Heart right ventricle (tissue), 16 donors: ENCODE data around the gene HMG20A. TPM values are rescaled to one million over a fixed set of nuclear protein-coding genes. Genes with fewer than 3 reads are reported as not detected.

Experiments used
- ATAC-seq, 8 donors: fragments of 200-7000 bp; cut with Tn5 transposase; one replicate each; pipeline ENCODE4 v1.9.1; 2020; ENCODE audit warnings: mild to moderate bottlenecking in 8 of 8, moderate library complexity in 8 of 8, moderate number of reproducible peaks in 1 of 8
- DNase-seq, 2 donors: peaks; one replicate each; pipeline ENCODE4 v3.0.0-alpha.2; 2020
- H3K27ac ChIP-seq, 10 donors: fragments of 200-600 bp; sonication (generic) in 2 of 10; one replicate each; pipeline versions ENCODE4 v1.5.0 to v1.8.0; 2020 to 2022; ENCODE audit warnings: mild to moderate bottlenecking in 3 of 10
- H3K27me3 ChIP-seq, 7 donors: fragments of 200-600 bp; one replicate each; pipeline ENCODE4 v1.8.0; 2021 to 2022; ENCODE audit warnings: mild to moderate bottlenecking in 2 of 7
- H3K36me3 ChIP-seq, 9 donors: fragments of 200-600 bp; sonication (generic) in 1 of 9; one replicate each; pipeline versions ENCODE4 v1.5.0 to v1.8.0; 2020 to 2022; ENCODE audit warnings: mild to moderate bottlenecking in 2 of 9
- H3K4me1 ChIP-seq, 9 donors: fragments of 200-600 bp; sonication (generic) in 1 of 9; one replicate each; pipeline versions ENCODE4 v1.5.0 to v1.8.0; 2020 to 2022; ENCODE audit warnings: mild to moderate bottlenecking in 4 of 9
- H3K4me3 ChIP-seq, 10 donors: fragments of 200-600 bp; sonication (generic) in 2 of 10; one replicate each; pipeline versions ENCODE4 v1.5.0 to v1.8.0; 2020 to 2022; ENCODE audit warnings: mild to moderate bottlenecking in 7 of 10, moderate library complexity in 2 of 10
- H3K9me3 ChIP-seq, 11 donors: fragments of 200-600 bp in 10 of 11; sonication (generic) in 2 of 11; one replicate each; pipeline versions ENCODE4 v1.5.0 to v1.8.0; 2013 to 2022; ENCODE audit warnings: mild to moderate bottlenecking in 2 of 11, control low read depth in 1 of 11, moderate library complexity in 1 of 11
- WGBS, 2 donors: extraction: QIAGEN DNeasy Blood & Tissue Kit; methylation state at CpG; one replicate each; pipeline ENCODE4 v1.1.7; 2013; ENCODE audit warnings: inconsistent platforms in 1 of 2; 5-methylcytosine and 5-hydroxymethylcytosine counted together
- intact Hi-C, 10 donors: fragments of 100-400 bp; cut with DNase I; formaldehyde crosslinking; loops; one replicate each; pipeline versions ENCODE4 v1.11.1 to v1.14.2; 2022
- polyA plus RNA-seq, 2 donors: library from polyadenylated mRNA; stranded (reverse); fragments of 200-250 nt; gene quantifications; one replicate each; pipeline ENCODE4 v1.2.3, GENCODE V29; 2013
- total RNA-seq, 10 donors: library from RNA; stranded (reverse); fragmentation: NEBNext Ultra II Directional in 3 of 10; extraction: Animal tissue kit (Norgen Biotek cat#: 25700) in 3 of 10; gene quantifications; one replicate each; pipeline versions ENCODE4 v1.2.1 to v1.2.4, GENCODE V29; 2021 to 2023
- TF ChIP-seq, protein P1 (sequence below), 9 donors: fragments of 200-600 bp; sonication (generic) in 2 of 9; IDR thresholded peaks; one replicate each; pipeline versions ENCODE4 v1.5.0 to v1.8.0; 2021 to 2022; ENCODE audit warnings: antibody characterized with exemption in 9 of 9, mild to moderate bottlenecking in 5 of 9, moderate library complexity in 1 of 9
- donor health status: Arrhythmogenic right ventricular cardiomyopathy.
- donor health status: ischemic (EF 13 %, LVEDD 7.1; RV severe dilation, severe dysfunction).
- donor health status: healthy with polysubstance abuse.
- donor health status: DM: no; HTN: yes; CAD: no.
- donor health status: DM: no; HTN: no; CAD: no.
- donor health status: ischemic (EF 25% LVEDD 6.9; RV normal size, moderate dysfunction).
- donor health status: ischemic (EF 25% LVEDD 5.7; RV mildly dilated, moderate dysfunction).
- donor health status: healthy.
- donor health status: DM: yes; HTN: yes; CAD: no.
- donor health status: Ischemic cardiomyopathy.
- donor health status: ischemic (EF 35%, LVEDD 5.7; RV mildly dilated, moderate dysfunction).
- donor health status: nonischemic (EF 11% LVEDD 7.7; RV severe dilation, severe dysfunction).
- donor health status: DM: yes; HTN: yes; CAD: no.
- donor health status: PGD.
- donor health status: ischemic (EF 29% LVEDD 5.4; RV normal size, mild dysfunction).
- donor health status: nonischemic (EF 23%, LVEDD 6.1; RV moderate dilation, normal function).

The HMG20A gene
- total and polyA plus RNA-seq, 12 donors, result 9.9 to 60.2 (median 37.5) TPM

DNA sequence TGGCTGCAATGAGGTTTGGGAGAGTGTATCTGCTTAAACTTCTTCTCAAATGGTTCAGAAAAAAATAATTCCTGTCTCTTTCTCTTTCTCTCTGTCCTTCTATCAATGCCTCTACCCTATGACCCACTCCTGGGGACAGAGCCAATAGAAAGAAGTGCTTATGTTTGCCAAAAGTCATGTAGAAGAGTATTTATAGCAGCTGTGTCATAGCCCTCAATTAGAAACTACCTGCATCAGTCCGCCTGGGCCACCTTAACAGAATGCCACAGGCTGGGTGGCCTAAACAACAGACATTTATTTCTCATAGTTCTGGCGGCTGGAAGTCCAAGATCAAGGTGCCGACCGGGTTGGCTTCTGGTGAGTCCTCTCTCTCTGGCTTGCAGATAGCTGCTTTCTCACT lies 92.5 kb downstream of the HMG20A start:
- ATAC-seq, result peak; percentile 35 to 88 (median 78)
- peak overlapping the region; percentile 42 to 87 (median 76) for H3K27ac ChIP-seq
- no peaks in the 10 kb centered on the region for H3K27me3 ChIP-seq
- 56 to 72% methylated on average over 4 of the region's 4 CpGs for WGBS, 2 donors
- DNase-seq, result peak in 1 of 2 donors; percentile 78
- TF ChIP-seq, protein P1, sequence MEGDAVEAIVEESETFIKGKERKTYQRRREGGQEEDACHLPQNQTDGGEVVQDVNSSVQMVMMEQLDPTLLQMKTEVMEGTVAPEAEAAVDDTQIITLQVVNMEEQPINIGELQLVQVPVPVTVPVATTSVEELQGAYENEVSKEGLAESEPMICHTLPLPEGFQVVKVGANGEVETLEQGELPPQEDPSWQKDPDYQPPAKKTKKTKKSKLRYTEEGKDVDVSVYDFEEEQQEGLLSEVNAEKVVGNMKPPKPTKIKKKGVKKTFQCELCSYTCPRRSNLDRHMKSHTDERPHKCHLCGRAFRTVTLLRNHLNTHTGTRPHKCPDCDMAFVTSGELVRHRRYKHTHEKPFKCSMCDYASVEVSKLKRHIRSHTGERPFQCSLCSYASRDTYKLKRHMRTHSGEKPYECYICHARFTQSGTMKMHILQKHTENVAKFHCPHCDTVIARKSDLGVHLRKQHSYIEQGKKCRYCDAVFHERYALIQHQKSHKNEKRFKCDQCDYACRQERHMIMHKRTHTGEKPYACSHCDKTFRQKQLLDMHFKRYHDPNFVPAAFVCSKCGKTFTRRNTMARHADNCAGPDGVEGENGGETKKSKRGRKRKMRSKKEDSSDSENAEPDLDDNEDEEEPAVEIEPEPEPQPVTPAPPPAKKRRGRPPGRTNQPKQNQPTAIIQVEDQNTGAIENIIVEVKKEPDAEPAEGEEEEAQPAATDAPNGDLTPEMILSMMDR (IDR thresholded peaks at IDR 0.05), result no peak
- H3K9me3 ChIP-seq, result no peaks in the 10 kb centered on the region
- peak overlapping the region in 7 of 10 donors; percentile 4 to 43 (median 29) for H3K4me3 ChIP-seq
- H3K36me3 ChIP-seq, result no peaks in the 10 kb centered on the region
- intact Hi-C loops, result no loop called here
- H3K4me1 ChIP-seq, result peaks cover 17 to 41% (median 33%) of the 10 kb centered on the region in 9 donors

DNA sequence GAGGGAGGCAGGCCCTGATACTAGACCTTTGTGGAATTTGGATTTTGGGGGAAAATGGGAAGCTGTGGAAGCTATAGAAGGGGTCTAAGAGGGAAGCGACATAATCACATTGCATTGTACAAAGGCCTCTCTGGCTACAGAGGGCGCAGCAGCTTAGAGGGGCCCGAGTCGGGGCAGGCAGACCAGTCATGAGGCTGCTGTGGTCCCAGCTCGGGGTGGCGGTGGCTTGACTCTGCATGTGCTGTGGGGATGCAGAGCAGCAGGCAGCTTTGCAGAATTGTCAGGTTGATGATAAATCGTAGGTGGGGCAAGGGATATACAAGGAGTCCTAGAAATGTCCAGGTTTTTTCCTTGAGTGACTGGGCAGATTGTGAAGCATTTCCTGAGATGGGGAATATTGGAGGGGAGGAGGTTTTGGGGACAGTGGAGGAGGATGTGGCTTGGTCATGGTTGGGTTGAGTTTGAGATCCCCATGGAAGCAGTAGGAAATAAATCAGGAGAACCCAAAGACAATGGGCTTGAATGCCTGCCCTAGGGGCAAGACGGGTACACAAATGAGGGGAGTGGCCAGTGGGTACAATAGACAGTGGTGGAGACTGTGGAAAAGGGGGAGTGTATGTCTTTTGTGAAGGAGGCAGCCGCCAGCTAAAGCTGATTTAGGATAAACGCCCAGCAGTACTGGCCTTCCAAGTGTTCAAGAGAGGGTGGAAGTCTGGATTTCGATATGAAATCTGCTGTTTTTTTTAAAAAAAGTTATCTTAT lies 94.1 kb downstream of the HMG20A start:
- Histone ChIP-seq H3K27ac (no peak overlapping the region), H3K9me3 (no peaks in the 10 kb centered on the region), H3K27me3 (no peaks in the 10 kb centered on the region), H3K36me3 (no peaks in the 10 kb centered on the region), H3K4me1 (peaks cover 7 to 25% (median 18%) of the 10 kb centered on the region in 9 donors), H3K4me3 (no peak overlapping the region)
- TF ChIP-seq, protein P1 (IDR thresholded peaks at IDR 0.05), result no peak
- 89 to 93% methylated on average over 11 of the region's 11 CpGs for WGBS, 2 donors
- intact Hi-C loops, result no loop called here
- DNase-seq (no peak), ATAC-seq (no peak)

DNA sequence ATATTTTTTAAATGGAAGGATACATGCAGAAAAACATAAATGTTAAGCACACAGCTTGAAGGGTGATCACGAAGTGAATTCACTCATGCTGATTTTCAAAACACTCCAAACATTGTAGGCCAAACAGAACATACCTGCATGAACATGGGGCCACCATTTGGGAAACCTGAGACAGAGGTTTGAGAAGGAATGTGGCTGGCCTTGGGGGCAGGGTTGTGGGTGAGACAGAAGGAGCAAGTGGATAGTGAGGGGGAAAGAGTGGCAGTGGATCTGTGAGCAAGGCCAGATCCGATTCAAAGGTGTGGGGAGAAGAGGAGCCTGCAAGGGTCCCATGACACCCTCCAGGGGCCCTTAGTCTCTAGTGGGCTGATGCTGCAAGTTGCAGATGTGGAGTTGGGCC lies 94.9 kb downstream of the HMG20A start:
- Histone ChIP-seq H3K4me1 (peaks cover under 1 to 18% (median 10%) of the 10 kb centered on the region in 9 donors), H3K27ac (no peak overlapping the region), H3K9me3 (no peaks in the 10 kb centered on the region), H3K27me3 (no peaks in the 10 kb centered on the region), H3K36me3 (no peaks in the 10 kb centered on the region), H3K4me3 (no peak overlapping the region)
- DNase-seq, result no peak
- intact Hi-C loops, result no loop called here
- 96 to 100% methylated on average over 2 of the region's 2 CpGs for WGBS, 2 donors
- no peak for ATAC-seq
- TF ChIP-seq, protein P1 (IDR thresholded peaks at IDR 0.05), result no peak

DNA sequence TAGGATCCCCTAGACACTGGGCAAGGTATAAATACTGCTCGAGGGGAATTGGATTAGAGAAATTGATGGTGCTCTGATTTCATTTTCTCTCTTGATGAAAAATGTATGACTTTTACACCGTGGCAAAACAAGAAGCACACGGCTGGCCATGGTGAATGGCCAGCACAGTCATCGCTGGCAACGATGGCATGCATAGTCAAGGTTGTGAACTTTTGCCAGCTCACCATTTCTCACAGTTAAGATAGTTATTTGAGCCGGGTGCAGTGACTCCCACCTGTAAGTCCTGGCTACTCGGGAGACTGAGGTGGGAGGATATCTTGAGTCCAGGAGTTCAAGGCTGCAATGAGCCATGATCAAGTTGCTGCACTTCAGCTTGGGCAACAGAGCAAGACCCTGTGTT lies 95.4 kb downstream of the HMG20A start:
- H3K36me3 ChIP-seq, result no peaks in the 10 kb centered on the region
- intact Hi-C loops, result no loop called here
- 89 to 94% methylated on average over 7 of the region's 7 CpGs for WGBS, 2 donors

More for the DNA sequence above, 95.4 kb downstream of the HMG20A start:
- no peak for DNase-seq
- TF ChIP-seq, protein P1 (IDR thresholded peaks at IDR 0.05), result no peak
- ATAC-seq, result no peak
- H3K27ac ChIP-seq, result no peak overlapping the region
- peaks cover 0 to 13% (median 6%) of the 10 kb centered on the region in 9 donors for H3K4me1 ChIP-seq
- H3K9me3 ChIP-seq, result no peaks in the 10 kb centered on the region
- no peaks in the 10 kb centered on the region for H3K27me3 ChIP-seq
- H3K4me3 ChIP-seq, result no peak overlapping the region
